Measurements from ENCODE around the gene PCDHGB2.

Gene PCDHGB2

DNA sequence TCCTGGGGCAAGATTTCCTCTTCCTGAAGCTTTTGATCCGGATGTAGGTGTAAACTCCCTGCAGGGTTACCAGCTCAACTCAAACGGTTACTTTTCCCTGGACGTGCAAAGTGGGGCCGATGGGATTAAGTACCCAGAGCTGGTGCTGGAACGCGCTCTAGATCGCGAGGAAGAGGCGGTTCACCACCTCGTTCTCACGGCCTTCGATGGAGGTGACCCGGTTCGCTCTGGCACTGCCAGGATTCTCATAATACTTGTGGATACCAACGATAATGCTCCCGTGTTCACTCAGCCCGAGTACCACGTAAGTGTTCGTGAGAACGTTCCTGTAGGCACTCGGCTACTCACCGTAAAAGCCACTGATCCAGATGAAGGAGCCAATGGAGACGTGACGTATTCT, 4.2 kb upstream of the PCDHGB2 start:
- H3K4me3 ChIP-seq (replicated peaks; ENCODE audit: low read depth, low read length), result no peak overlapping the region

DNA sequence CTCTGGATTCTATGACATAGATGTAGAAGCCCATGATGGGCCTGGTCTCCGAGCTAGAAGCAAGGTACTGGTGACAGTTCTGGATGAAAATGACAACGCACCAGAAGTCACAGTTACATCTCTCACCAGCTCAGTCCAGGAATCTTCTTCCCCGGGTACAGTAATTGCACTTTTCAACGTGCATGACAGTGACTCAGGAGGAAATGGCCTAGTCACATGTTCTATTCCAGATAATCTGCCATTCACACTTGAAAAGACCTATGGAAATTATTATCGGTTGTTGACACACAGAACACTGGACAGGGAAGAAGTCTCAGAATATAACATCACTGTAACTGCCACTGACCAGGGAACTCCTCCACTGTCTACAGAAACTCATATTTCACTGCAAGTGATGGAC, 3.7 kb upstream of the PCDHGB2 start:
- TF ChIP-seq, protein P1, sequence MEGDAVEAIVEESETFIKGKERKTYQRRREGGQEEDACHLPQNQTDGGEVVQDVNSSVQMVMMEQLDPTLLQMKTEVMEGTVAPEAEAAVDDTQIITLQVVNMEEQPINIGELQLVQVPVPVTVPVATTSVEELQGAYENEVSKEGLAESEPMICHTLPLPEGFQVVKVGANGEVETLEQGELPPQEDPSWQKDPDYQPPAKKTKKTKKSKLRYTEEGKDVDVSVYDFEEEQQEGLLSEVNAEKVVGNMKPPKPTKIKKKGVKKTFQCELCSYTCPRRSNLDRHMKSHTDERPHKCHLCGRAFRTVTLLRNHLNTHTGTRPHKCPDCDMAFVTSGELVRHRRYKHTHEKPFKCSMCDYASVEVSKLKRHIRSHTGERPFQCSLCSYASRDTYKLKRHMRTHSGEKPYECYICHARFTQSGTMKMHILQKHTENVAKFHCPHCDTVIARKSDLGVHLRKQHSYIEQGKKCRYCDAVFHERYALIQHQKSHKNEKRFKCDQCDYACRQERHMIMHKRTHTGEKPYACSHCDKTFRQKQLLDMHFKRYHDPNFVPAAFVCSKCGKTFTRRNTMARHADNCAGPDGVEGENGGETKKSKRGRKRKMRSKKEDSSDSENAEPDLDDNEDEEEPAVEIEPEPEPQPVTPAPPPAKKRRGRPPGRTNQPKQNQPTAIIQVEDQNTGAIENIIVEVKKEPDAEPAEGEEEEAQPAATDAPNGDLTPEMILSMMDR (IDR thresholded peaks at IDR 0.05; ENCODE audit: low read depth, low read length, missing control alignments), result no peak
- DNase-seq (ENCODE audit: extremely low read depth, low read depth), result no peak
- H3K4me3 ChIP-seq (replicated peaks; ENCODE audit: low read depth, low read length), result no peak overlapping the region

More for the DNA sequence above, 4.2 kb upstream of the PCDHGB2 start:
- TF ChIP-seq, protein P1 (IDR thresholded peaks at IDR 0.05; ENCODE audit: low read depth, low read length, missing control alignments), result no peak
- DNase-seq (ENCODE audit: extremely low read depth, low read depth), result no peak

DNA sequence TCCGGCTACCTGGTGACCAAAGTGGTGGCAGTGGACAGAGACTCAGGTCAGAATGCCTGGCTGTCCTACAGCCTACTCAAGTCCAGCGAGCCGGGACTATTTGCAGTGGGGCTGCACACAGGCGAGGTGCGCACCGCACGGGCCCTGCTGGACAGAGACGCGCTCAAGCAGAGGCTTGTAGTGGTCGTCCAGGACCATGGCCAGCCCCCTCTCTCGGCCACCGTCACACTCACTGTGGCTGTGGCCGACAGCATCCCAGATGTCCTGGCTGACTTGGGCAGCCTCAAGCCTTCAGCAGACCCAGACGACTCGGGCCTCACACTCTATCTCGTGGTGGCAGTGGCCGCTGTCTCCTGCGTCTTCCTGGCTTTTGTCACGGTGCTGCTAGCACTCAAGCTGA, 2.8 kb upstream of the PCDHGB2 start:
- H3K4me3 ChIP-seq (replicated peaks; ENCODE audit: low read depth, low read length), result no peak overlapping the region
- no peak for DNase-seq (ENCODE audit: extremely low read depth, low read depth)
- TF ChIP-seq, protein P1 (IDR thresholded peaks at IDR 0.05; ENCODE audit: low read depth, low read length, missing control alignments), result no peak

DNA sequence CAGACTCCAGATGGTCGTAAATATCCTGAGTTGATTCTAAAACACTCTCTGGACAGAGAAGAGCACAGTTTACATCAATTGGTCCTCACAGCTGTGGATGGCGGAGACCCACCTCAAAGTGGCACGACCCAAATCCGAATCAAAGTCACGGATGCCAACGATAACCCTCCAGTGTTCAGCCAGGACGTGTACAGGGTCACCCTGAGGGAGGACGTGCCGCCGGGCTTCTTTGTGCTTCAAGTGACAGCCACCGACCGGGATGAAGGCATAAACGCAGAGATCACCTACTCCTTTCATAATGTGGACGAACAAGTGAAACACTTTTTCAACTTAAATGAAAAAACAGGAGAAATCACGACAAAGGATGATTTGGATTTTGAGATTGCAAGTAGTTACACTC, 891 bp downstream of the PCDHGB2 start:
- no peak overlapping the region for H3K4me3 ChIP-seq (replicated peaks; ENCODE audit: low read depth, low read length)
- no peak for DNase-seq (ENCODE audit: extremely low read depth, low read depth)
- TF ChIP-seq, protein P1 (IDR thresholded peaks at IDR 0.05; ENCODE audit: low read depth, low read length, missing control alignments), result no peak

DNA sequence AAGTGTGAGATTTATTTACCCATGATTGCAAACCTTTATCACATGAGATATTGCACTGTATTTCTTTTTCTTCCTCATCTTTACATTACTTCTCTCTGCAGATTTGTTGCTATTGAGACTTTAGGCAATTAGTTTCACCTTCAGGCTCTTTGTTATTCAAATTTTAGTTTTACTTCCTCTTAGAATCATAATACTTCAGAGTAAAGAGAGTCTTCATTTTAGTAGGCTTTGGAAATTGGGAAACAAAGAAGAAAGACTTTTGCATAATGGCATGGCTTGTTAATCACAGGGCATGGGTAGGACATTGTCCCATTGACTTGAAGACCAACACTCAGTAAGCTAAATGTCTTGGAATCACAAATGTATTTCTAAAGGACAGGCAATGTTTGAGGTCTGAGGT, 2.9 kb downstream of the PCDHGB2 start:
- no peak overlapping the region for H3K4me3 ChIP-seq (replicated peaks; ENCODE audit: low read depth, low read length)
- TF ChIP-seq, protein P1 (IDR thresholded peaks at IDR 0.05; ENCODE audit: low read depth, low read length, missing control alignments), result no peak
- no peak for DNase-seq (ENCODE audit: extremely low read depth, low read depth)

DNA sequence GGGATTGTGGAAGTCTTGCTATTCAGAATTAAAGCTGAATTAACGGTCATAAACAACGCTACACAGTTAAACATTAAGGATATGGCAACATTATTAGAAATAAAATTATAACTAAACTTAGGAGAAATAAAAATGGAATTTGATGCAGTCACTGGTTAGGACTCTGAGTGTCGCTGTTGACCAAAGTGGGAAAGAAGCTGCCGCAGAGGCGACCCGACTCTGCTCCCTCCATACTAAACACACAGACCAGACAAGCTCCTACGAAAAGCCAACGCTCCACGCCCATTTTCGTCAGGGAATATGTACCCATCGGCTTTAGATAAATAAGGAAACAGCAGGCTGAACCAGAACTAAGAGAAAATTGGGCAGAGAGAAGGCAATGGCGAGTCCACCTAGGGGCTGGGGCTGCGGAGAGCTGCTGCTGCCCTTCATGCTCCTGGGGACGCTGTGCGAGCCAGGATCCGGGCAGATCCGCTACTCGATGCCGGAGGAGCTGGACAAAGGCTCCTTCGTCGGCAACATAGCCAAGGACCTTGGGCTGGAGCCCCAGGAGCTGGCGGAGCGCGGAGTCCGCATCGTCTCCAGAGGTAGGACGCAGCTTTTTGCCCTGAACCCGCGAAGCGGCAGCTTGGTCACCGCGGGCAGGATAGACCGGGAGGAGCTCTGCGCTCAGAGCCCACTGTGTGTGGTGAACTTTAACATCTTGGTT, 4.3 kb downstream of the PCDHGB2 start, which contains the start of gene PCDHGA5:
TSS of gene PCDHGA5 (plus strand) at position 211 of the 709 bp plus-strand sequence. CDS start at position 380, 169 bp downstream.
- no peak for DNase-seq (ENCODE audit: extremely low read depth, low read depth)
- TF ChIP-seq, protein P1 (IDR thresholded peaks at IDR 0.05; ENCODE audit: low read depth, low read length, missing control alignments), result no peak
- H3K4me3 ChIP-seq (replicated peaks; ENCODE audit: low read depth, low read length), result no peak within 1 kb of the TSS
